ENCODE data around the gene UGT1A8.

DNA sequence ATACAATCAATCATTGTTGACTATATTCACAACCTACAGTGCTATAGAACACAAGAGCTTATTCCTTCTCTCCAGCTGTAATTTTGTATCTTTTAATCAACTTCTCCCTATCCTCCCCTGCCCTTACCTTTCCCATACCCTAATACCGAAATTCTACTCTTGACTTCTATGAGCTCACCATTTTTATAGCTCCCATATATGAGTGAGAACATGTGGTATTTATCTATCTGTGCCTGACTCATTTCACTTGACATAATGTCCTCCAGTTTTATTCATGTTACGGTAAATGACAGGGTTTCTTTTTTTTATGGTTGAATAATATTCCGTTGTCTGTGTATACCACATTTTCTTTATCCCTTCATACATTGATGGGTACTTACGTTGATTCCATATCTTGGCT lies 163.3 kb downstream of the UGT1A8 start:
- TF ChIP-seq POLR2A (IDR thresholded peaks at IDR 0.05), result no peak
- TF ChIP-seq CTCF (IDR thresholded peaks at IDR 0.05), result no peak

Measured in vagina (tissue), 2 donors.